HepG2 (cell line): Measurements from ENCODE around the gene THOC5.

ENCODE experiments used
- ASH2L ChIP-seq: fragments of 300-600, 200-600 bp; sonication (generic); IDR thresholded peaks from 2 replicates; pipeline ENCODE4 v1.7.0; 2017; ENCODE audit warnings: low read depth, mild to moderate bottlenecking, moderate library complexity, mixed read lengths, low read length; ENCODE audit not compliant: insufficient read length
- CBX2 ChIP-seq, 2 experiments: fragments of 200-600 bp in 1 of 2; sonication (generic); formaldehyde crosslinking in 1 of 2; IDR thresholded peaks; 2 replicates each; pipeline versions ENCODE4 v1.7.0 to v1.8.1; 2018 to 2022; ENCODE audit warnings: low read depth in 2 of 2, low read length in 1 of 2, mild to moderate bottlenecking in 1 of 2, missing genetic modification reagents in 1 of 2
- EP300 ChIP-seq, 3 experiments: sonication (generic) in 1 of 3; formaldehyde crosslinking in 1 of 3; IDR thresholded peaks; 2 replicates each; pipeline versions ENCODE4 v1.5.1 to v1.6.1; 2011 to 2020; ENCODE audit warnings: low read depth in 2 of 3, low read length in 2 of 3, borderline replicate concordance in 1 of 3, improper control_type of control experiment in 1 of 3, mild to moderate bottlenecking in 1 of 3, missing genetic modification reagents in 1 of 3, moderate library complexity in 1 of 3
- MTF1 ChIP-seq: sonication (generic); formaldehyde crosslinking; IDR thresholded peaks from 2 replicates; pipeline ENCODE4 v1.5.0; 2020; ENCODE audit warnings: missing genetic modification reagents
- NR3C1 ChIP-seq: sonication (generic); formaldehyde crosslinking; IDR thresholded peaks from 2 replicates; pipeline ENCODE4 v1.4.0; 2020; ENCODE audit warnings: missing genetic modification reagents
- SKI ChIP-seq: fragments of 450-650 bp; IDR thresholded peaks from one replicate; pipeline ENCODE4 v1.6.1; 2018; ENCODE audit warnings: mild to moderate bottlenecking; ENCODE audit not compliant: partially characterized antibody
- TCF7L2 ChIP-seq: IDR thresholded peaks from 2 replicates; pipeline ENCODE4 v1.6.1; 2011; ENCODE audit warnings: mild to moderate bottlenecking, low read depth, low read length, moderate library complexity
- TF ChIP-seq, protein P1 (sequence below): sonication (generic); formaldehyde crosslinking; IDR thresholded peaks from 2 replicates; pipeline ENCODE4 v1.5.0; 2020; ENCODE audit warnings: mild to moderate bottlenecking, missing genetic modification reagents, moderate library complexity
- TF ChIP-seq, protein P2 (sequence below), 2 experiments: sonication (generic) in 1 of 2; formaldehyde crosslinking in 1 of 2; IDR thresholded peaks; 2 replicates each; pipeline versions ENCODE4 v1.5.1 to v1.6.1; 2011 to 2020; ENCODE audit warnings: borderline replicate concordance in 1 of 2, low read depth in 1 of 2, low read length in 1 of 2, mild to moderate bottlenecking in 1 of 2, missing genetic modification reagents in 1 of 2, moderate library complexity in 1 of 2

DNA sequence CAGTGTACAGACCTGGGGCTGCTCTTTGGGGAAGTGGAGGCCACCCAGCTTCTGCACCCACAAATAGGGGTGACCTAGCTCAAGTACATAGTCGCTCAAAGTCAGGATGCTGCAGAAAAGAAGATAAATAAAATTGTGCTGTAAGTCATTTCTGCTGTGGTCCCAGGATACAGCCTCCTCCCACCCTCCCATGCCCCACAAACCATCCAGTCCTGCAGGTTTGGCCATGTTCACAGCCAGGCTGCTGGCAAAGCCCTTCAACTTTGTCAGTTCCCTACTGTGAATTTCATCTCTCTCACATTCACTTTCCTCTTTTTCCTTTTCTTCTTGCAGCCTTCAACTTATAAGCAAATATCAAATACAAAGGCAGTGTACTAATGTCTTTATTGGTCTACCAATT lies 33.6 kb downstream of the THOC5 start:
- TF ChIP-seq, protein P1, sequence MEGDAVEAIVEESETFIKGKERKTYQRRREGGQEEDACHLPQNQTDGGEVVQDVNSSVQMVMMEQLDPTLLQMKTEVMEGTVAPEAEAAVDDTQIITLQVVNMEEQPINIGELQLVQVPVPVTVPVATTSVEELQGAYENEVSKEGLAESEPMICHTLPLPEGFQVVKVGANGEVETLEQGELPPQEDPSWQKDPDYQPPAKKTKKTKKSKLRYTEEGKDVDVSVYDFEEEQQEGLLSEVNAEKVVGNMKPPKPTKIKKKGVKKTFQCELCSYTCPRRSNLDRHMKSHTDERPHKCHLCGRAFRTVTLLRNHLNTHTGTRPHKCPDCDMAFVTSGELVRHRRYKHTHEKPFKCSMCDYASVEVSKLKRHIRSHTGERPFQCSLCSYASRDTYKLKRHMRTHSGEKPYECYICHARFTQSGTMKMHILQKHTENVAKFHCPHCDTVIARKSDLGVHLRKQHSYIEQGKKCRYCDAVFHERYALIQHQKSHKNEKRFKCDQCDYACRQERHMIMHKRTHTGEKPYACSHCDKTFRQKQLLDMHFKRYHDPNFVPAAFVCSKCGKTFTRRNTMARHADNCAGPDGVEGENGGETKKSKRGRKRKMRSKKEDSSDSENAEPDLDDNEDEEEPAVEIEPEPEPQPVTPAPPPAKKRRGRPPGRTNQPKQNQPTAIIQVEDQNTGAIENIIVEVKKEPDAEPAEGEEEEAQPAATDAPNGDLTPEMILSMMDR: no peak
- no peak for TF ChIP-seq MTF1
- no peak for TF ChIP-seq EP300 (IDR thresholded peaks at IDR 0.05; ENCODE audit: low read depth in 2 of 2, low read length in 2 of 2)
- TF ChIP-seq EP300 (CRISPR knock-in tag; IDR thresholded peaks at IDR 0.05; ENCODE audit: borderline replicate concordance): no peak
- TF ChIP-seq, protein P2, sequence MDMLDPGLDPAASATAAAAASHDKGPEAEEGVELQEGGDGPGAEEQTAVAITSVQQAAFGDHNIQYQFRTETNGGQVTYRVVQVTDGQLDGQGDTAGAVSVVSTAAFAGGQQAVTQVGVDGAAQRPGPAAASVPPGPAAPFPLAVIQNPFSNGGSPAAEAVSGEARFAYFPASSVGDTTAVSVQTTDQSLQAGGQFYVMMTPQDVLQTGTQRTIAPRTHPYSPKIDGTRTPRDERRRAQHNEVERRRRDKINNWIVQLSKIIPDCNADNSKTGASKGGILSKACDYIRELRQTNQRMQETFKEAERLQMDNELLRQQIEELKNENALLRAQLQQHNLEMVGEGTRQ (IDR thresholded peaks at IDR 0.05; ENCODE audit: low read depth, low read length): no peak
- TF ChIP-seq, protein P2 (CRISPR knock-in tag; IDR thresholded peaks at IDR 0.05; ENCODE audit: borderline replicate concordance): no peak
- TF ChIP-seq SKI: no peak
- TF ChIP-seq CBX2 (IDR thresholded peaks at IDR 0.05; ENCODE audit: low read depth, low read length): no peak
- no peak for TF ChIP-seq CBX2 (CRISPR knock-in tag; IDR thresholded peaks at IDR 0.05; ENCODE audit: low read depth)
- TF ChIP-seq ASH2L: no peak
- TF ChIP-seq NR3C1 (CRISPR knock-in tag): no peak
- no peak for TF ChIP-seq TCF7L2
